HG02973 (cell line): ENCODE measurements around the gene SPTLC1.
"Not testable (repeated sequence)": the region's sequence is repeated elsewhere in the genome, so short reads cannot be mapped to it uniquely, and the experiment has no call there.

ENCODE experiments used
- ATAC-seq: cut with Tn5 transposase; IDR thresholded peaks from one replicate; pipeline ENCODE4 v1.9.1; 2021; ENCODE audit warnings: moderate library complexity; ENCODE audit not compliant: unreplicated experiment

SPTLC1 gene

GRCh38 chr9:92036411-92036746, 78.8 kb downstream of the SPTLC1 start:
- ATAC-seq = no peak

- ATAC-seq = no peak
Observed at GRCh38 chr9:92035687-92036410, 79.4 kb downstream of the SPTLC1 start.

GRCh38 chr9:92035146-92035545, 80.1 kb downstream of the SPTLC1 start:
- no peak for ATAC-seq

GRCh38 chr9:92033991-92034390, 81.2 kb downstream of the SPTLC1 start:
- ATAC-seq = no peak

GRCh38 chr9:92033307-92033706, 81.9 kb downstream of the SPTLC1 start:
- no peak for ATAC-seq

GRCh38 chr9:92032891-92033290, 82.3 kb downstream of the SPTLC1 start:
- ATAC-seq = no peak

GRCh38 chr9:92030367-92030766, 84.8 kb downstream of the SPTLC1 start:
- ATAC-seq = no peak

GRCh38 chr9:92029553-92029952, 85.7 kb downstream of the SPTLC1 start:
- ATAC-seq = no peak

GRCh38 chr9:92026206-92027002, 88.8 kb downstream of the SPTLC1 start:
- ATAC-seq = no peak

GRCh38 chr9:92021785-92022541, 93.2 kb downstream of the SPTLC1 start:
- not testable (repeated sequence) for ATAC-seq

- no peak for ATAC-seq
Observed at GRCh38 chr9:92019658-92020057, 95.6 kb downstream of the SPTLC1 start.

- ATAC-seq = no peak
Observed at GRCh38 chr9:92010705-92011536, 104.3 kb downstream of the SPTLC1 start.

- ATAC-seq = not testable (repeated sequence)
Observed at GRCh38 chr9:92010253-92010652, 105.0 kb downstream of the SPTLC1 start.

GRCh38 chr9:92008041-92008440, 107.2 kb downstream of the SPTLC1 start:
- ATAC-seq = no peak

GRCh38 chr9:92004045-92004392, 111.2 kb downstream of the SPTLC1 start:
- ATAC-seq = no peak

- no peak for ATAC-seq
Observed at GRCh38 chr9:92003308-92004044, 111.7 kb downstream of the SPTLC1 start.

GRCh38 chr9:92001948-92002347, 113.3 kb downstream of the SPTLC1 start:
- not testable (repeated sequence) for ATAC-seq

GRCh38 chr9:92001244-92001643, 114.0 kb downstream of the SPTLC1 start:
- ATAC-seq = no peak

- ATAC-seq = no peak
Observed at GRCh38 chr9:91995000-91995655, 120.1 kb downstream of the SPTLC1 start.

- no peak for ATAC-seq
Observed at GRCh38 chr9:91994422-91994821, 120.8 kb downstream of the SPTLC1 start.
